ENCODE data around the gene RNF141. TPM values are rescaled to one million over a fixed set of nuclear protein-coding genes. Genes with fewer than 3 reads are reported as not detected.

RNF141 gene
- total and polyA plus RNA-seq, 2 donors (not counting 1 experiment from before 2014, with no cell fraction given): 32.5 to 43.5 TPM

DNA sequence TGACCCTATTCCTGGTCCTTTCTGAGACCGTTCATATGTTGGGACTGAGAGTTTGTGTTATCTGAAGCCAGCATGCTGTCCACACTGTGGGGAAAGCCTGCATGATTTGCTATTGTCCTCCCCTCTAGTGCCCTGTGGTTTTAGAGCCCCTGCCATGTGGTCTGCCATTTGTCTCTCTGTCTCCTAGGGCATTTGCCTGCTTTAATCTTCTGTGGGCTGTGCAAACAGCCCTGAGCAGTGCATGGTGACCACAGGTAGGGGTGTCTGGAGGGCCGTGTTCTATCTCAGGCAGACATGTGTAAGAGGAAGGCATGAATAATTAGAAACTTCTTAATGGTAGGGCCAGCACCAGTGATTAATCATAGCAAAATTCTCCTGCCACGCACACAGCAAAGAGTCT is 62.9 kb downstream of the RNF141 start:
- Histone ChIP-seq H3K4me2 (ENCODE audit: extremely low read depth, insufficient read depth, low read length) (no peak overlapping the region), H3K9me3 (ENCODE audit: control insufficient read depth, insufficient read depth, low read depth, low read length) (no peaks in the 10 kb centered on the region), H3K27me3 (ENCODE audit: control insufficient read depth, insufficient read depth, low read length) (no peaks in the 10 kb centered on the region), H3K36me3 (ENCODE audit: control insufficient read depth, insufficient read depth, low read length) (peaks cover 5% of the 10 kb centered on the region), H2AFZ (ENCODE audit: low read length) (no peak overlapping the region), H3K79me2 (ENCODE audit: control insufficient read depth, insufficient read depth, low read length) (no peaks in the 10 kb centered on the region), H3K4me1 (ENCODE audit: control insufficient read depth, extremely low read depth, insufficient read depth, low read length) (no peaks in the 10 kb centered on the region), H4K20me1 (ENCODE audit: control insufficient read depth, extremely low read depth, insufficient read depth, low read length) (no peaks in the 10 kb centered on the region), H3K9ac (ENCODE audit: insufficient read depth, low read length) (no peak overlapping the region), H3K27ac (ENCODE audit: insufficient read depth, low read length) (no peak overlapping the region), H3K4me3 (replicated peaks in 1 of 4; ENCODE audit: control extremely low read depth in 1 of 4, insufficient read depth in 1 of 4, low read depth in 3 of 4, low read length in 4 of 4) (no peak overlapping the region)
- DNase-seq (ENCODE audit: low read depth in 2 of 2): peak in 1 of 2 donors; percentile 23
- no peak for TF ChIP-seq EZH2 (IDR thresholded peaks at IDR 0.05; ENCODE audit: low read length, missing control alignments)
- TF ChIP-seq, protein P1, sequence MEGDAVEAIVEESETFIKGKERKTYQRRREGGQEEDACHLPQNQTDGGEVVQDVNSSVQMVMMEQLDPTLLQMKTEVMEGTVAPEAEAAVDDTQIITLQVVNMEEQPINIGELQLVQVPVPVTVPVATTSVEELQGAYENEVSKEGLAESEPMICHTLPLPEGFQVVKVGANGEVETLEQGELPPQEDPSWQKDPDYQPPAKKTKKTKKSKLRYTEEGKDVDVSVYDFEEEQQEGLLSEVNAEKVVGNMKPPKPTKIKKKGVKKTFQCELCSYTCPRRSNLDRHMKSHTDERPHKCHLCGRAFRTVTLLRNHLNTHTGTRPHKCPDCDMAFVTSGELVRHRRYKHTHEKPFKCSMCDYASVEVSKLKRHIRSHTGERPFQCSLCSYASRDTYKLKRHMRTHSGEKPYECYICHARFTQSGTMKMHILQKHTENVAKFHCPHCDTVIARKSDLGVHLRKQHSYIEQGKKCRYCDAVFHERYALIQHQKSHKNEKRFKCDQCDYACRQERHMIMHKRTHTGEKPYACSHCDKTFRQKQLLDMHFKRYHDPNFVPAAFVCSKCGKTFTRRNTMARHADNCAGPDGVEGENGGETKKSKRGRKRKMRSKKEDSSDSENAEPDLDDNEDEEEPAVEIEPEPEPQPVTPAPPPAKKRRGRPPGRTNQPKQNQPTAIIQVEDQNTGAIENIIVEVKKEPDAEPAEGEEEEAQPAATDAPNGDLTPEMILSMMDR (conservative IDR thresholded peaks at IDR 0.05 in 1 of 2, IDR thresholded peaks at IDR 0.05 in 1 of 2; ENCODE audit: low read depth in 1 of 2, low read length in 2 of 2): no peak

GRCh38 chr11:10477690-10478046 is 63.3 kb downstream of the RNF141 start:
- H3K4me2 ChIP-seq (ENCODE audit: extremely low read depth, insufficient read depth, low read length): no peak overlapping the region
- H3K36me3 ChIP-seq (ENCODE audit: control insufficient read depth, insufficient read depth, low read length): peaks cover 5% of the 10 kb centered on the region
- H3K27ac ChIP-seq (ENCODE audit: insufficient read depth, low read length): no peak overlapping the region
- H3K4me3 ChIP-seq (replicated peaks in 1 of 4; ENCODE audit: control extremely low read depth in 1 of 4, insufficient read depth in 1 of 4, low read depth in 3 of 4, low read length in 4 of 4): no peak overlapping the region
- no peaks in the 10 kb centered on the region for H3K27me3 ChIP-seq (ENCODE audit: control insufficient read depth, insufficient read depth, low read length)
- no peaks in the 10 kb centered on the region for H3K4me1 ChIP-seq (ENCODE audit: control insufficient read depth, extremely low read depth, insufficient read depth, low read length)
- DNase-seq (ENCODE audit: low read depth in 2 of 2): no peak
- no peaks in the 10 kb centered on the region for H3K79me2 ChIP-seq (ENCODE audit: control insufficient read depth, insufficient read depth, low read length)
- H2AFZ ChIP-seq (ENCODE audit: low read length): no peak overlapping the region
- no peaks in the 10 kb centered on the region for H4K20me1 ChIP-seq (ENCODE audit: control insufficient read depth, extremely low read depth, insufficient read depth, low read length)
- H3K9ac ChIP-seq (ENCODE audit: insufficient read depth, low read length): no peak overlapping the region
- no peak for TF ChIP-seq EZH2 (IDR thresholded peaks at IDR 0.05; ENCODE audit: low read length, missing control alignments)
- TF ChIP-seq, protein P1 (conservative IDR thresholded peaks at IDR 0.05 in 1 of 2, IDR thresholded peaks at IDR 0.05 in 1 of 2; ENCODE audit: low read depth in 1 of 2, low read length in 2 of 2): no peak
- no peaks in the 10 kb centered on the region for H3K9me3 ChIP-seq (ENCODE audit: control insufficient read depth, insufficient read depth, low read depth, low read length)

DNA sequence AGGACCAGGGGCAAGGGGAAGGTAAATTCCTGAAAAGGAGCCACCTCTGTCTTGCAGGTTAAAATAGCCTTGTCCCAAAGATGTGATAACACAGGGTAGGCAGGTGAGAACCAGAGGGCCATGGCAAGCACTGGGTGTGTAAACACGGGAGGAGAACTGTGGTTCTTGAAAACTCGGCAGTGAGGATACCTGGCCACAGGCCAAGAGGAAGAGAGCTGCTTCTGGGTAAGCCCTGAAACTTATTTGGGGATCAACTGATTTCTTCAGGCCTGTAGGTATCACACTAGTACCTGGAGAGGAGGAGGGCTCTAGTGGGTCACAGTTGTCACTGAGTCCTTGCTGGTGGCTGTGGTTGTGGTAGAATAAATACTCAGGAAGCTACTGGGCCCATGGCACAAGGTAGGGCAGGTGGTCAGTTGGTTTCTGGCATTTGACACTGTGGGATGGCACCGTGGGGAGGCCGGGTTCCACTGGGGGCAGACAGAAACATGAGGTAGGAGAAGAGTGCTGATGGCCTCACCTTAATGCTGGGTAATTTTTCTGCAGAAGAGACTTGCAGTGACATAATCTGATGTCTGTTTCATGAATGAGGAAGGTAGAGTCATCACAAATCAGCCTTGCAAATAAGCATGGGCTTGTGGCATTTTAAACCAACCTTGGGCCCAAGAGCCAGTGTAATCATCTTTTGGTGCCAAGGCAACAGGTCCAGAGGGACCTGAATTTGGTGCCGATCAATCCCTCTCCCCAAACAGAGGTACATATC is 63.9 kb downstream of the RNF141 start:
- H3K4me2 ChIP-seq (ENCODE audit: extremely low read depth, insufficient read depth, low read length): no peak overlapping the region
- H3K9me3 ChIP-seq (ENCODE audit: control insufficient read depth, insufficient read depth, low read depth, low read length): no peaks in the 10 kb centered on the region
- no peak overlapping the region for H2AFZ ChIP-seq (ENCODE audit: low read length)
- no peaks in the 10 kb centered on the region for H4K20me1 ChIP-seq (ENCODE audit: control insufficient read depth, extremely low read depth, insufficient read depth, low read length)
- no peaks in the 10 kb centered on the region for H3K4me1 ChIP-seq (ENCODE audit: control insufficient read depth, extremely low read depth, insufficient read depth, low read length)
- peaks cover 5% of the 10 kb centered on the region for H3K36me3 ChIP-seq (ENCODE audit: control insufficient read depth, insufficient read depth, low read length)
- H3K9ac ChIP-seq (ENCODE audit: insufficient read depth, low read length): no peak overlapping the region
- no peaks in the 10 kb centered on the region for H3K27me3 ChIP-seq (ENCODE audit: control insufficient read depth, insufficient read depth, low read length)
- H3K79me2 ChIP-seq (ENCODE audit: control insufficient read depth, insufficient read depth, low read length): no peaks in the 10 kb centered on the region
- TF ChIP-seq, protein P1 (conservative IDR thresholded peaks at IDR 0.05 in 1 of 2, IDR thresholded peaks at IDR 0.05 in 1 of 2; ENCODE audit: low read depth in 1 of 2, low read length in 2 of 2): no peak
- no peak for TF ChIP-seq EZH2 (IDR thresholded peaks at IDR 0.05; ENCODE audit: low read length, missing control alignments)
- H3K27ac ChIP-seq (ENCODE audit: insufficient read depth, low read length): no peak overlapping the region
- no peak overlapping the region for H3K4me3 ChIP-seq (replicated peaks in 1 of 4; ENCODE audit: control extremely low read depth in 1 of 4, insufficient read depth in 1 of 4, low read depth in 3 of 4, low read length in 4 of 4)
- no peak for DNase-seq (ENCODE audit: low read depth in 2 of 2)

Data from fibroblast of lung (primary cell).